GM18873 (cell line): ENCODE results near the gene TMC3.
A peak's percentile ranks its signal among the peaks of the same experiment; 100 is the strongest.

ENCODE experiments used
- ATAC-seq: cut with Tn5 transposase; IDR thresholded peaks from one replicate; pipeline ENCODE4 v1.9.1; 2021; ENCODE audit warnings: mild to moderate bottlenecking, moderate library complexity, moderate number of reproducible peaks; ENCODE audit not compliant: unreplicated experiment, low FRiP score

The TMC3 gene

DNA sequence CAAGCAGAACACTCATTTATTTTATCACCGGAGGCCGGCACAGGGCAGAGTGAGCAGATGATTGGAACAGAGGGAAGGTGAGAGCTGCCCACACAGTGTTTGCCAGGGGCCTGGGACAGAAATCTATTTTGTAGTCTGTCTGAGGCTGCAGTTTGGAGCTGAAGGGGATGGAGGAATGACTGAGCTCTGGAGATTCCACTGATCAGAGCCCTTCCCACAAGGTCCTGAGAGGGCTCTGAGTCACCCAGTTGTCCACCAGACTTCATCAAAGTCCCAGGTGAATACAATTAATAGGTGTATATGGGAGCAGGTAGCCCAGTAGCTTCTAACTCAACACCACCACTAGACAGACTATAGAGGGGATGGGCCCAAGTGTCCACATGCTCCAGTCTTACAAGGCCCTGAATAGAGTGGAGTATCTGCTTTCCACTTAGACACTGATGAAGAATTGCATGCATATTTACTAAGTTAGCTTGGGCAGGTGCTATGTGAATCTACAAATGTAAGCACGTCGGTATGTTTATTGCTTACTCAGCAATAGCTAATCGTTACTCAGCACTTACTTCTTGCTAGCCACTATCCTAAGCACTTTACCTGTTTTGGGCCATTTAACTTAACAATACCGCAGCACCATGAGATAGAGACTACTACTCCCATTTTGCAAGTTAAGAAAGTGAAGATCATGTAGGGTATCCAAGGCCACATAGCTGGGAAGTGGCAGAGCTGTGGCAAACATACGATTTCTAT lies 47.4 kb downstream of the TMC3 start:
- no peak for ATAC-seq

DNA sequence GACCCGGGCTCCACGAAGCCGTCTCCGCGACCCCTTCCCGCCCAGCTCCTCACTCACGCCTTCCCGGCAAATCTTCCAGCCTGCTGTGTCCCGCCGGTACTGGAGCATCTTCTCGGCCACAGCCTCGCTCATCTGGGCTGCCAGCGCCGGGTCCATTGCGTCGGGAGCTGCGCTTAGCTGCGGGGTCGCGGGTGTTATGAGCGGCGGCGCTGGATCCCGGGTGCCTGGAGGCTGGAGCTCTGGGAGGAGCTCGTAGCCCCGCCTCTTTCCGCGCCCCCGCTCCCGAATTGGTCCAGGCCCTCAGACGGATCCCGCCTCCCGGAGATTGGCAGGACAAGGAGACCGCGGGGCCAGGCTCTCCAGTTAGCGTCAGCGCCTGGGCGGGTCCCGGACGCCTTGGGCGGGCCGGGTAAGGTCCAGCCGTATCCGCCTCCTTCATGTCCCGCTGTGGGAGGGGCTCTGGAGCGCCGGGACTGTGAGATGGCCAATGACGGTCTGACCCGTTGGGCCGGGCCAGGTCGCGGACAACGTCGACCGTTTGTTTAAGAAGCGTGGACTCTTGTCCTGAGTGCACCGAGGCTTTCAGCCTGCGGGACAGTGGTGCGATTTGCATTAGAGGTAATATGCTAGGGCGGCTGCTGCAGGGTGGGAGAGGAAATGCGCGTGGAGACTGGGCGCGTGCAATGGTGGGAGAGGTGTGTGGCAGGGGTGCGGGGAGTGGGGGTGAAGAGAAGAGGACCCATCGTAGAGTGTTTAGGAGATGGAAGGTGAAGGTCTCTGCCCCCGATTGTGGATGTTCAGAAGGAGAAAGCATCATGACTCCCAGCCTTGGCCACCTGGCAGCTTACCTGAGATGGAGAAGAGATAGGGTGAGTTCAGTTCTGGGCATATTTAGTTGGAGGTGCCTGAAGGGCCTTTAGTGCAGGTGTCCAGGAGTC lies 49.8 kb downstream of the TMC3 start, which contains the start of gene STARD5:
TSS of gene STARD5 (minus strand) at position 198 of the 938 bp plus-strand sequence. CDS start at position 156, 42 bp downstream.
- ATAC-seq, result peak; percentile 95

DNA sequence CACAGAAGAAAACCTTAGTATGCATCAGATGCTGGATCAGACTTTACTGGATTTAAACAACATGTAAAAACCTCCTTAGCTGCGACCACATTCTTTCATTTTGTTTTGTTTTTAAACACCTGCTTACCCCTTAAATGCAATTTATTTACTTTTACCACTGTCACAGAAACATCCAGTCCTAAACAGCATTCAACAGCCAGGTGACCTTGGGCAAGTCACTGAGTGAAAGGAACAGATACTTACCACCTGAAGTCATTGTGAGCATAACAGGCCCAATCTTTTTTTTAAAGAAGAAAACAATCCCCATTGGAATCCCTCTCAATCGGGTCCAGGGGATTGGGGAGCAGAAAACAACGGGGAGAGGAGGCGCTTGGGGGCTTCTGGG lies 50.5 kb downstream of the TMC3 start:
- ATAC-seq, result no peak

DNA sequence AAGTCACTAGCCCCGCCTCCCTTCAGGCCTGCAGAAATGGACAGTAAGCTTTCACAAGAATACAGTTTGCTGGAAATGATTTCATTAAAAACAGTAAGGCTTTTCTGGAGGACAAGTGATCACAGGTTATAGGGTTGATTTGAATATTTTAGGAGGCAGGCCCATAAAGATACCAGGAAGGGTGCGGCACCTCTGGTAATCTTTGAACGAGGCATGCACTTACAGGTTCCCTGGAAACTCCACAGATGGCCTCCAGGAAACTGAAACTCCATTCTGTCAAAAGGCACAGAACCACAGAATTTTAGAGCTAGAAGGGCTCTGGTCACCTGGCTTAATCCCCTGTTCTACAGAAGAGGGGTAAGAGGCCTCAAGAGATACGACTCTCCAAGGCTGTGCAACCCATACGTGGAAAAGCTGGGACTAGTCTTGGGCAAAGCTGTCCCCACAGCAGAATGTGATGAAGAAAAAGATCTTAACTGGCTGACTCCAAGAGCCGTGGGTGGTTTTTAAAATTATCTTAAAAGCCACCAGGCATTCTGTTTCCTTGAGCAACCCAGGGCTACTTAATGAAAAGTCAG lies 51.2 kb downstream of the TMC3 start:
- ATAC-seq, result no peak

DNA sequence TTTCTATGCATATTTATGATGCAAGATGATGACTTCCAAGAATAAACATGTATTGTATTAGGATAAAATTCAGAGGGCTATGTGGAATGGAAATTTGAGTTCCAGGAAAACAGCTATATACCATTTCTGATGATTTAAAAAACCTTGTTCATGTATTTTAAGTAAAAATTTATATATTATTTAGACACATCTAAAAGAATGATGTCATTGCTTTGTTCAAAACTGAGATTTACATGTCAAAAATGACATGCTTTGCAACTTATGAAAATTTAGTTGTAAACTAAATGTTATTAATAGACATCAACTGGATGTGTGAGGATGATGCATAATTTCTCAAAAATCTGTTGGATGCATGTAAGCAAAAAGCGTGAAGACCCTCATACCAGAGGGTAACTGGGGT lies 52.3 kb downstream of the TMC3 start:
- no peak for ATAC-seq

GRCh38 chr15:81317642-81318017 lies 56.4 kb downstream of the TMC3 start:
- no peak for ATAC-seq

DNA sequence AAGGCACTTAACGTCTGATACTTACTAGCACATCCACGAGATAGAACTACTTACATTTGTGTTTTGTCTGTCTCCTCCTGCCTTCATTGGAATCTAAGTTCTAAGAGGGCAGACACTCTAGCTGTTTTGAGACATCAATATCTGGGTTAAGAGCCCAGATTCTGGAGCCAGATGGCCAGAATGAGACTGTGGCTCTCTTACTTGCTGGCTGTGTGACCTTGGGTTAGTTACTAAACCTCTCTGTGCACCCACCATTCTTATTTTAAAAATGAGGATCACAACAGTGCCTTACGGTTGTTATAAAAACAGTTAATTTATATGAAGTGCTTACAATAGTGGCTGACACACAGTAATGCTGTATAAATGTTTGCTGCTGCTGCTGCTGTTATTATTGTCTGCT lies 57.7 kb downstream of the TMC3 start:
- ATAC-seq, result no peak

GRCh38 chr15:81315452-81316175 lies 58.4 kb downstream of the TMC3 start:
- no peak for ATAC-seq

GRCh38 chr15:81314378-81314777 lies 59.6 kb downstream of the TMC3 start:
- no peak for ATAC-seq

- no peak for ATAC-seq
Measured at GRCh38 chr15:81313686-81314085, 60.3 kb downstream of the TMC3 start.

DNA sequence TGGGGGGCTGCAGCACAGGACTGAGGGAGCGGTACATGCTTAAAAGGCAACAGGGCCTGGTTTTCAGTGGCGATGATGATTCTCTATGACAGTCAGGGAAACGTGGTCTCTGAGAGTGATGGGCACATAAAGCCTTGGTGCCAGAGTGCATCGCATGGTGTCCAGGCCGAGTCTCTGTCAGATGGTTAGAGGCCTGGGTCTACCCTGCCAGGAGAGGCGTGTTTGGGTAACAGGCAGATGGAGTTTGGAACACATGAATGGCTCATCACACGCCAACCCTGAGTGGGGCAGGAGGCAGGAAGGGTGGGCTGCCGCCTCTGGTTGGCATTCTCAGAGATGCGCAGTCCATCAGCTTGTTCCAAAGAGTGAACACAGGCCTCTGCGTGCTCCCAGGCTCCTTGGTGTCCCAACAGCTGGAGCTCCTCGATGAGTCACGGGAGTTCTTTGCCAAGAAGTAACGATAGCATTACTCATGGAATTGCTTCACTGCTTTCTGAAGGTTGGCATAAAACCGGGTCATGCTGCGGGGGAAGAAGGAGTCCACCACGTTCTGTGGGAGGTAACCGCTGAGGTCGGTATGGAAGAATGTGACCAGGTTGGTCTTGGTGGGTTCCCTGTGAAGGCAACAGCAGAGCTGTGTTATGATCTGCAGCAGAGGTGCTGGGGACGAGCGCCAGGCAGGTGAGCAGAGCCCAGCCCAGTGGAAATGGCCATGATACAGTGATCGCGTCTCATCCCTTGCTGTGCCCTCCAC lies 61.0 kb downstream of the TMC3 start:
- ATAC-seq, result no peak

GRCh38 chr15:81311752-81312464 lies 62.1 kb downstream of the TMC3 start:
- ATAC-seq, result no peak

DNA sequence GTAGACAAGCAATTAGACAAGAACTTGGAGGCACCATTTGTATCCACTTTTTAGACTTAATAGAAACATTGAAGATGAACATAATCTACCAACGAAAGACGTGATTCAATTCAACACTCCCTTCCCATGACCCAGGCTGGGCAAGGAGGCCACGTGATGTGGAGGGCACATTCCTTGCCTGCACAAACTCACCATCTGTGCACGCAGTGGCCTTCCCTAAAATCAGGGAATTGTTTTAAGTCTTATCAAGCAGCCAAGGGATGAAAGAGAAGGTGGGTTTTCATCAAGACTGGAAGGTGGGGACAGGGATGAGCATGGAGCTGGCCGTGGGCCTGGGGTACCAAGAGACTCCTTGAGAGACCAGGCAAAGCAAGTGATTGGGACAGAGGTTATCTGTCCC lies 63.5 kb downstream of the TMC3 start:
- ATAC-seq, result no peak

GRCh38 chr15:81309647-81310450 lies 64.2 kb downstream of the TMC3 start:
- ATAC-seq, result no peak

GRCh38 chr15:81308260-81308659 lies 65.8 kb downstream of the TMC3 start:
- no peak for ATAC-seq

GRCh38 chr15:81304226-81304625 lies 69.8 kb downstream of the TMC3 start:
- ATAC-seq, result no peak

DNA sequence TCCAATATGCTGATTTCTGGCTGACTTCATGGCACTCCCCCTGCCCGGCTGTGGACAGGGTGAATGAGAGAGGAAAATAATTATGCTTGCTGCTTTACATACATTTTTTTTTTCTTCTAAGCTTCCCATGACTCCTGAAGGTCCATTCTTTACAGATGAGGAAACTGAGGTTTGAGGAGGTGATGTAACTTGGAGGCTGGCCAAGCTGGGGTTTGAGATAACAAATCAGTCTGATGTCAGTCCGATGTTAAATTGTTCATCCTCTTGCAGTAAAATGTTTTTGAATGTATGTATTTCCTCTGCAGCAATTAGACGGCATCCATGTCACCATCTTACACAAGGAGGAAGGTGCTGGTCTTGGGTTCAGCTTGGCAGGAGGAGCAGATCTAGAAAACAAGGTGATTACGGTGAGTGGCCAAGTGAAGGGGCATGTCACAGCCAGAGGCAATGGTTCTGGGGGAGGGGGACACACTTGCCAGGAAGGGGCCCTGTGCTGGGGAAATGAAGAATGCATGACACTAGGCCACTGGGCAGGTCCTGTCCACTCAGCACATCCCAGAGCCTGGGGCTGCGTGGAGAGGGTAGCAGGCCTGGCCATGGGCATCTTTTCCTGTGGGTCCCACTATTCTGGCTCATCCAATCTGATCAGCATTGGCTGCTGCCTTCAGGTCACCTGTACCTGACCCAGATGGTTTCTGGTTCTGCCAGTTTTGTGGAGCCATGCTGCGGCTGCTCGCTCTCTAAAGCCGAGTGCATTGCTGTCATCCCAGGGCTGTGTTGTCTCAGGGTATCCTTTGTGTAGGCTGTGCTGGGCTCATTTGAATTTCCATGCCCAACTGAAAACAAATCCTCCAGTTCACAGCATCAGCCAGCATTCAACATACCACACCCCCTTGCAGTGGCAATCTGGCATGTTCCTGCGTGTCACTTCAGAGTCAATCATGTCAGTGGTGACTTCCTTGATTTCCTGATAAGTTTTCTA lies 70.5 kb downstream of the TMC3 start:
- ATAC-seq, result no peak
